HG03066 (cell line): ENCODE data around the gene HOXD4.
A peak's percentile ranks its signal among the peaks of the same experiment; 100 is the strongest.

Experiments used
- ATAC-seq: cut with Tn5 transposase; IDR thresholded peaks from one replicate; pipeline ENCODE4 v1.9.1; 2021; ENCODE audit warnings: low read depth; ENCODE audit not compliant: unreplicated experiment

The HOXD4 gene

GRCh38 chr2:176138526-176138922, 12.8 kb upstream of the HOXD4 start:
- ATAC-seq, result no peak

- no peak for ATAC-seq
Measured at GRCh38 chr2:176138923-176139660, 12.3 kb upstream of the HOXD4 start.

GRCh38 chr2:176139661-176140512, 11.5 kb upstream of the HOXD4 start:
- no peak for ATAC-seq

GRCh38 chr2:176140513-176141317, 10.6 kb upstream of the HOXD4 start:
- ATAC-seq, result peak; percentile 84

GRCh38 chr2:176142281-176142680, 9.1 kb upstream of the HOXD4 start:
- no peak for ATAC-seq

GRCh38 chr2:176145085-176145969, 6.0 kb upstream of the HOXD4 start:
- no peak for ATAC-seq

- ATAC-seq, result no peak
Measured at GRCh38 chr2:176146101-176146500, 5.2 kb upstream of the HOXD4 start.

- ATAC-seq, result no peak
Measured at GRCh38 chr2:176146645-176147044, 4.7 kb upstream of the HOXD4 start.

GRCh38 chr2:176147210-176147799, 4.0 kb upstream of the HOXD4 start:
- no peak for ATAC-seq

- no peak for ATAC-seq
Measured at GRCh38 chr2:176147800-176148496, 3.4 kb upstream of the HOXD4 start.

- no peak for ATAC-seq
Measured at GRCh38 chr2:176148751-176149421, 2.5 kb upstream of the HOXD4 start.

- ATAC-seq, result no peak
Measured at GRCh38 chr2:176149481-176149938, 1.8 kb upstream of the HOXD4 start.

- ATAC-seq, result no peak
Measured at GRCh38 chr2:176149939-176150583, 1.3 kb upstream of the HOXD4 start.

- no peak for ATAC-seq
Measured at GRCh38 chr2:176150584-176151441, 537 bp upstream of the HOXD4 start.

GRCh38 chr2:176152350-176153181, 1.2 kb downstream of the HOXD4 start:
- ATAC-seq, result no peak

- ATAC-seq, result no peak
Measured at GRCh38 chr2:176154576-176155252, 3.4 kb downstream of the HOXD4 start.
